Spinal cord (tissue), 10 donors: ENCODE measurements around the gene PCP4. TPM values are rescaled to one million over a fixed set of nuclear protein-coding genes. Genes with fewer than 3 reads are reported as not detected.
A peak's percentile ranks its signal among the peaks of the same experiment; 100 is the strongest.

ENCODE experiments used
- DNase-seq, 6 donors: peaks; one replicate each; pipeline versions ENCODE4 v3.0.0 to v3.0.0-alpha.2; 2013 to 2015; ENCODE audit warnings: low spot score in 6 of 6, low read depth in 4 of 6
- H3K27ac ChIP-seq: one replicate; pipeline ENCODE4 v1.5.1; 2013; ENCODE audit warnings: low read depth, low read length, control low read depth
- H3K27me3 ChIP-seq: one replicate; pipeline ENCODE4 v1.6.1; 2013; ENCODE audit warnings: low read length; ENCODE audit not compliant: control insufficient read depth, insufficient read depth
- H3K36me3 ChIP-seq: one replicate; pipeline ENCODE4 v1.6.1; 2013; ENCODE audit warnings: low read length; ENCODE audit not compliant: control insufficient read depth, insufficient read depth
- H3K4me1 ChIP-seq: one replicate; pipeline ENCODE4 v1.6.1; 2013; ENCODE audit warnings: low read length; ENCODE audit not compliant: control insufficient read depth, insufficient read depth
- H3K4me3 ChIP-seq: one replicate; pipeline ENCODE4 v1.5.1; 2013; ENCODE audit warnings: low read depth, low read length, control low read depth
- H3K9me3 ChIP-seq: one replicate; pipeline ENCODE4 v1.6.1; 2013; ENCODE audit warnings: low read length; ENCODE audit not compliant: control insufficient read depth, insufficient read depth
- WGBS: methylation state at CpG from one replicate; pipeline ENCODE4 v1.1.5; 2013; ENCODE audit warnings: missing lambda C conversion rate; ENCODE audit not compliant: insufficient coverage; 5-methylcytosine and 5-hydroxymethylcytosine counted together
- polyA plus RNA-seq, 2 donors: library from polyadenylated mRNA; unstranded; fragments of 120-200 nt; gene quantifications; one replicate each; pipeline ENCODE4 v1.2.1, GENCODE V29; 2013; ENCODE audit not compliant: insufficient read length in 2 of 2
- total RNA-seq, 2 donors: library from RNA; depleted of rRNA in 1 of 2; stranded (reverse); fragments of 120-200 nt in 1 of 2; fragments of >200 nt in 1 of 2; gene quantifications; one replicate each; pipeline versions ENCODE4 v1.2.3 to v1.2.4, GENCODE V29; 2013 to 2014
- donor health status: healthy.

Gene PCP4
- total and polyA plus RNA-seq, 4 donors: 25.8 to 213 (median 97.5) TPM

DNA sequence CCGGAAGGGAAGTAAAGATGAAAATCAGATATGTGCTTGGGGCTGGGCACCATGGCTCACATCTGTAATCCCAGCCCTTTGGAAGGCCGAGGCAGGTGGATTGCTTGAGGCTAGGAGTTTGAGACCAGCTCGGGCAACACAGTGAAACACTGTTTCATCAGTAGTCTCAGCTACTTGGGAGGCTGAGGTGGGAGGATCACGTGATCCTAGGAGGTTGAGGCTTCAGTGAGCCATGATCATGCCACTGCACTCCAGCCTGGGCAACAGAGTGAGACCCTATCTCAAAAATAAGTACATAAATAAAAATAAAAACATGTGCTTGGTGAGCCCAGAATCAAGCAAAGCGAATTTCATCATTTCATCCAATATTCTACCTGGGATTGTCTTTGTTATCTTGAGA lies 23.3 kb upstream of the PCP4 start:
- H3K27me3 ChIP-seq: no peaks in the 10 kb centered on the region
- no peak overlapping the region for H3K4me3 ChIP-seq
- DNase-seq: no peak
- H3K4me1 ChIP-seq: peaks cover 9% of the 10 kb centered on the region
- H3K9me3 ChIP-seq: no peaks in the 10 kb centered on the region
- WGBS: 100% methylated on average over 3 of the region's 5 CpGs
- no peak overlapping the region for H3K27ac ChIP-seq
- H3K36me3 ChIP-seq: no peaks in the 10 kb centered on the region

DNA sequence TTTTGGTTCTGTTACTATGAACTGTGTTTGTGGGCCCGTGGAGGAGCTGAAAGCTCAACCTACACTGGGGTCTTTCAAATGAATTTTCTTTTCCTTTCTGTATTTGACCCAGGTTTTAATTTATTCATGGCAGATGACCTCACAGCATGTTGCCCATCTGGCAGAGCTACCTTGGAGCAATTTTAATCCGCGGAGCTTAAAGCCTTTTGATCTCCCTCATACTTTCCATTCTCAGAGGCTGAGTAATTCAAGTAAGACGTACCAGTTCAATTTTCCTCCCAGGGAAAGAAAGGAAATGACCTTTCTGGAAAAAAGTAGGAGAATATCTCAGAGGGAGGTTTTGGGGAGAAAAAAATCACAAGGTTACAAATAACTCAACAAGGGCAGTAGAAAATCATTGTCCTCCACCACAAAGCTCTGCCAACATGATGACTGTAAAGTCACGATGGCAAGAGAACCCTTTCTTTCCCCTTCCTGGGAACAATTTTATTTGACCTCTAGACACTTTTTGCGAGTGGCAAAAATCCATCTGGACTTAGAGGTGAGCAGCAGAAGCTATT lies 21.6 kb upstream of the PCP4 start:
- Histone ChIP-seq H3K9me3 (no peaks in the 10 kb centered on the region), H3K27me3 (no peaks in the 10 kb centered on the region), H3K27ac (no peak overlapping the region), H3K36me3 (no peaks in the 10 kb centered on the region), H3K4me1 (peaks cover 8% of the 10 kb centered on the region), H3K4me3 (no peak overlapping the region)
- DNase-seq: no peak
- WGBS: 94% methylated on average over 2 of the region's 6 CpGs

DNA sequence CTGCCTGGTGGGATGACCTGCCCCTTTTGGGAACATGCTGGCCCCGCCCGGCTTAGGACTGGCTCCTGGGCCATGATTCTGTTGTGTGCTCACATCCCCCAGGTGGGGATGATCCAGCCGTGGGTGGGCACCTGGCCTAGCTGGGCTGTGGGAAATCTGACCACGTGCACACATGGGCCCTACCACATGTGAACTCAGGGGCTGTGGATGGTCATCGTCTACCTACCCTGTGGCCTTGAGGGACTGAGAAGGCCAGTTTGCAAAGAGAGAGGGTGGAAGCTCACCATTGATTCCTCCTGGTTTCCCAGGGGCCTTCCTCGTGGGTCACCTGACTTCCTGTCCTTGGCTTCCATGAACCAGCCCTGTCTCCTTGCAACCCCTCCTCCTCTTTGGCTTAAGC lies 19.4 kb upstream of the PCP4 start:
- Histone ChIP-seq H3K4me3 (no peak overlapping the region), H3K9me3 (no peaks in the 10 kb centered on the region), H3K27me3 (no peaks in the 10 kb centered on the region), H3K4me1 (peaks cover 11% of the 10 kb centered on the region), H3K27ac (no peak overlapping the region), H3K36me3 (no peaks in the 10 kb centered on the region)
- DNase-seq: no peak
- 94% methylated on average over 4 of the region's 6 CpGs for WGBS

DNA sequence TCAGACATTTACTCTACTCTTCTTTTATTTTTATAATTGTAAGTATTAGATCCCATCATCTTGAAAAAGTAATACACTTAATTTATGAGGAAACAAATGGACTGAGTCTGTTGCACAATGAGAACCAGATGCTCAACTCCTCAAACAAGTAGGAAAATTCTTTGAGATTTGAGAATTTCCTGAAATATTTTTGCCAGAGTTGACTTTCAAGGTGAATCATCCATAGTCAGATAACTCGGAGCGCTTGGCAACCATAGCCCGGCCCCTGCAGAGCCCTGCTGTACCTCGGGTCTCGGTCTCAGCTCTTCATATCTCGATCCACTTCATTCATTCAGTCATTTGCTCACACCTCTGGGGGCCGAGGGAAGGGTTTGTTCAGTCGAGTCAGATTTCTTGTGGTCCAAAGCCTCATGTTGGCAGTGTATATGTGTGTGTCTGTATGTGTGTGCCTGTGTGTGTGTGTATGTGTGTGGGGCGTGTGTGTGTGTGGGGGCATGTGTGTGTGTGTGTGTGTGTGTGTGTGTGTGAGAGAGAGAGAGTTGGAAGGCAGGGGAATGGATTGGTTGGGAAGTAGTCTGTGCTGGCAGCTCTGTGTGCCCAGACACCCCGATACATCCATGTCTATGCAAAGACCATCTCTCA lies 18.1 kb upstream of the PCP4 start:
- Histone ChIP-seq H3K9me3 (no peaks in the 10 kb centered on the region), H3K4me3 (no peak overlapping the region), H3K36me3 (no peaks in the 10 kb centered on the region), H3K27ac (no peak overlapping the region), H3K4me1 (peaks cover 11% of the 10 kb centered on the region), H3K27me3 (no peaks in the 10 kb centered on the region)
- no peak for DNase-seq
- 63% methylated on average over 3 of the region's 10 CpGs for WGBS

DNA sequence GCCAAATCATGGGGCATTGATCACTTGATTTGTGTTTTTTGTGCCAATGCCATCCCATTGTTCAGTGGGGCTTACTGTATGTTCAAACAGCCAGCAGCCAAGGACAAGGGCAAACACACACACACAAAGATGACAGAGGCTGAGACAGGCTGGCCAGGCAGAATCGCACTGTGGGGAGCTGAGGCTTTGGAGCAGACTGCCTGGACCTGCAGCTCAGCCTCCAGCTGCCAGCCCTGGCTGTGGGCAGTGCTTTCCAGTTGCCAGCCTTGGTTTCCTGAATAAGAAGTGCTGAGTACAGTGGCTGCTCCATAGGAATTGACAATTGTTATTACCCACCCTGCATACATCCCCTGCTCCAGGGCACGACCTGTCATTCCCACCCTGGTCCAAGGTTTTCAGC lies 16.9 kb upstream of the PCP4 start:
- Histone ChIP-seq H3K36me3 (no peaks in the 10 kb centered on the region), H3K27ac (no peak overlapping the region), H3K4me3 (no peak overlapping the region), H3K27me3 (no peaks in the 10 kb centered on the region), H3K4me1 (peaks cover 11% of the 10 kb centered on the region), H3K9me3 (no peaks in the 10 kb centered on the region)
- DNase-seq: peak in 1 of 6 donors; percentile 29
- WGBS: 58% methylated on average over 1 of the region's 2 CpGs

DNA sequence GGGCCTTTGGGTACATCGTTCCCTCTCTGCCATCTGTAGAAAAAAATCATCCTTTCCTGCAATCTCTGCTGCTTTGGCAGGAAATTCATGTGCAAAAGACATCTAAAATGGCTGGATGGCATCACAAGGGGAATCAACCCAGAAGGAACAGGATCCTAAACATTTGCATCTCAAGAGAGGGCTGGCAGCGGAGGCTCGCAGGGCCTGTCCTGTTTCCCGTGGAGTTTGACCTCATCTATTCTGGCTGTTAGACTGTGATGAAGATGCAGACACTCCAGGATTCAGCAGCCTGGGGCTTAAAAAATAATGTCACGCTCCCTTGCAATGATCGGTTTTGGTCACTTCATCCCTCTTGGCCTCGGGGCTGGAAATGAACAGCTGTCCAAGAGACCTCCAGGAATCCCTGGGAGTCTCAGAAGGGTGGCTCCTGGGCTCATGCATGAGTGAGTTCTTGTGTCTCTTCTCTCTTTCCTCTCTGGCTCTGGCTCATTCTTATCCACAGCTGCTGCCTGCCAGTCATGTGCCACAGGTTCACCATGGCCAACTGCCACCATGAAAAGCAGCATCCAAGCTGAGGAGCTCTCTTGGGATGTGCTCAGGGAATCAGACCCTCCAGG lies 16.1 kb upstream of the PCP4 start:
- no peaks in the 10 kb centered on the region for H3K9me3 ChIP-seq
- no peak overlapping the region for H3K27ac ChIP-seq
- no peak overlapping the region for H3K4me3 ChIP-seq
- DNase-seq: no peak
- H3K4me1 ChIP-seq: peaks cover 11% of the 10 kb centered on the region
- no peaks in the 10 kb centered on the region for H3K27me3 ChIP-seq
- WGBS: 69% methylated on average over 7 of the region's 7 CpGs
- H3K36me3 ChIP-seq: no peaks in the 10 kb centered on the region

DNA sequence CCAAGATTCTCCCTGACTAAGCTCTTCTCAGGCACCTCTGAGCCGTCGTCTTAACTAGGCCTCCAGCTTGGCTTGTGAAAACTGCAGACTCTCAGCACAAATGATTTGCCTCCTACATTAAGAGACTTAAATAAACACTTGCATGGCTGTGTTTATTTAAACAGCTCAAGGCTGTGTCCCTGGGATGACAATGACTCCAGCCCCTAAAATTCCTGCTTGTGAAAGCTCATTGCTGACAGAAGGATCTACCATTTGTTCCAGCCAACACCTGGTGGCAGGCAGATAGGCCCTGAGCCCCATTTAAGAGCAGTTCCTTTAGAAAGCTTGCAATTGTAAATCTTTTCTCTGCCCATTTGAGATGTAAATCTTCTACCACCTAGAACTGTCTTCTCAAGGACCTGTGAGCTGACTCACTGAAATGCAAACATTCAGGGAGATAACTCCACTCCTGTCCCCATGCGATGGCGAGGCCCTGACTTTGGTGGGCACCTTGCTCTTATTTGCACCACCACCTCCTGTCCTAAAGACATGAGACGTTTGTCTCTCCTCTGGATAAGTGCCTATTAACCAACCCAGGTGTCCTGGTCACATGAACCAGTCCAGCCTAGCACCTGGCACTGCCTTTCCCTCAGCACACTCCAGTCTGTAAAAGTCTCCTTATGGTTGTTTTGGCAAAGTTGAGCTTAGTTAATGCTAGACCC lies 15.1 kb upstream of the PCP4 start:
- Histone ChIP-seq H3K4me3 (no peak overlapping the region), H3K27me3 (no peaks in the 10 kb centered on the region), H3K4me1 (peaks cover 11% of the 10 kb centered on the region), H3K9me3 (no peaks in the 10 kb centered on the region), H3K36me3 (no peaks in the 10 kb centered on the region), H3K27ac (no peak overlapping the region)
- no peak for DNase-seq
- WGBS: 77% methylated on average over 5 of the region's 5 CpGs

DNA sequence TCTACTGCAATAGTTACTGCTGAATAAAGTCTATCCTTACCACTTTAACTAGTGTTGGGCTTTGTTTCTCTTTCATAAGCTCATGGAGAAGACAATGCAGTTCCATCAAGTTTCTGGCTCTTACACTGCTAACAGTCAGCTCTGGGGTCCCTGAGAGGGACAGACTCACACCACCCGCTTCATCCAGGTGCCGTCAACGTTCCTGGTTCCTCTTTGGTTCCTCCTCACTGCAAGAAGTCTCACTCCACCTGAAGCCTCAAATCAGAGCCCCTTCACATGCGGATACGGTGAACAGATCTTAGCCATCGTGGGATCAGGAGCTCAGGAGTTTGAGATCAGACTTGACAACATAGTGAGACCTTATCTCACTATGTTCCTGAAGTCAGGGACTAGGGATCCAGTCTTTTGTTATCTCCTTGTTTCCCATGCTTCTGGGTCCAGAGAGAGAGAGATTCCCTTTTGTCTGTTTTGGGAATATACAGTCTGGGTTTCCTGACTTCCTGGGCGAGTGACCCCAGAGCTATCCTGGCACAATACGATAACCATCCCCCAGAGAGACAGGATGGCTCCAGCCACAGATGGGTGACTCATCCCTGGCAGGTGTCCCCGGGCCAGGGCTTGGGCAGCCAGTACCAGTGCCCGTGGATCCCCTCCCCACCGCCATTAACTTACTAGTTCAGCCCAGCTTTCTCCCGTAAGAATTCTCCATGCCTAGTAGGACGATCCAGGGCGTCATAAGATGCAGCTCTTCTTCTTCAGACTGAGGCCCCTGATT lies 14.3 kb upstream of the PCP4 start:
- no peak for DNase-seq
- H3K4me3 ChIP-seq: no peak overlapping the region
- H3K4me1 ChIP-seq: peaks cover 11% of the 10 kb centered on the region
- WGBS: 91% methylated on average over 14 of the region's 14 CpGs
- no peaks in the 10 kb centered on the region for H3K27me3 ChIP-seq
- H3K9me3 ChIP-seq: no peaks in the 10 kb centered on the region
- no peak overlapping the region for H3K27ac ChIP-seq
- no peaks in the 10 kb centered on the region for H3K36me3 ChIP-seq

DNA sequence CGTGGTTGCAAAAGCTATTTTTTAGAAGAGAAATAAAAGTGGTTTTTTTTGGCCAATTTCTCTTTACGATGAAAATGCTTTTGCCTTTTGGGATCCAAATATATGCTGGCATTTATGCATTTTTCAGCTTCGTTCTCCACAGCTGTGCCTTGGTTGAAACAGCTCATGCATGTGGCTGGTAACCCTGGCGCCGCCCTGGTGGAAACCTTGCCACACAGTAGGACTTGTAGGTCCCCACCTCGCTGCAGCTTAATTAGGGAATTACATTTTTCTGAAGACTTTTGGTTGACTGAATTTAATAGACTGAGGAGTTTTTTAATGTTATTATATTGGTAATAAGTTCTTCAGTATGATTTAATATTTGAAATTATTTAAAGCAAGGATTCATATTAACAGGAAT lies 12.7 kb upstream of the PCP4 start:
- Histone ChIP-seq H3K9me3 (peaks cover 2% of the 10 kb centered on the region), H3K36me3 (no peaks in the 10 kb centered on the region), H3K27ac (no peak overlapping the region), H3K4me3 (no peak overlapping the region), H3K27me3 (no peaks in the 10 kb centered on the region), H3K4me1 (peaks cover 11% of the 10 kb centered on the region)
- no peak for DNase-seq
- 94% methylated on average over 5 of the region's 6 CpGs for WGBS
